SK-N-MC (cell line): ENCODE data around the gene SIGLEC7.

Source experiments
- EZH2 ChIP-seq: fragments of 200-600 bp; sonication (generic); IDR thresholded peaks from one replicate; pipeline ENCODE4 v1.6.1; 2017; ENCODE audit warnings: antibody characterized with exemption
- FOXP2 ChIP-seq: optimal IDR thresholded peaks from 2 replicates; pipeline ENCODE3; 2011; ENCODE audit warnings: mild to moderate bottlenecking, moderate library complexity; ENCODE audit not compliant: insufficient read depth; ENCODE audit errors: extremely low read length, control extremely low read depth
- POLR2AphosphoS5 ChIP-seq: IDR thresholded peaks from 2 replicates; pipeline ENCODE4 v1.6.1; 2012; ENCODE audit warnings: mild to moderate bottlenecking, low read depth, low read length, borderline replicate concordance

- TF ChIP-seq POLR2AphosphoS5 (no peak), EZH2 (no peak), FOXP2 (no peak)
Observed at GRCh38 chr19:51127755-51128154, 14.3 kb upstream of the SIGLEC7 start.
